Stimulated activated CD4-positive, alpha-beta T cell treated with anti-CD3 and anti-CD28 coated beads, Interleukin-15, amount 100 ng/mL, for 24 hours (primary cell): Measurements from ENCODE around the gene TMEM259.
A peak's percentile ranks its signal among the peaks of the same experiment; 100 is the strongest.

Experiments used
- DNase-seq: peaks from one replicate; pipeline ENCODE4 v3.0.0-alpha.2; 2020

Gene TMEM259

GRCh38 chr19:1015061-1015781, 5.7 kb downstream of the TMEM259 start:
- no peak for DNase-seq

GRCh38 chr19:1014161-1015060, 6.5 kb downstream of the TMEM259 start:
- DNase-seq, result no peak

- DNase-seq, result no peak
These were observed 7.7 kb downstream of the TMEM259 start for GRCh38 chr19:1013218-1013617.

- no peak for DNase-seq
These were observed 8.6 kb downstream of the TMEM259 start for GRCh38 chr19:1012334-1012733.

- no peak for DNase-seq
These were observed 9.0 kb downstream of the TMEM259 start for GRCh38 chr19:1011831-1012333.

GRCh38 chr19:1010586-1011510, 10.1 kb downstream of the TMEM259 start:
- DNase-seq, result no peak

GRCh38 chr19:1009981-1010538, 10.9 kb downstream of the TMEM259 start:
- no peak for DNase-seq

- DNase-seq, result no peak
These were observed 11.6 kb downstream of the TMEM259 start for GRCh38 chr19:1009041-1009980.

- DNase-seq, result no peak
These were observed 12.5 kb downstream of the TMEM259 start for GRCh38 chr19:1008268-1009040.

- no peak for DNase-seq
These were observed 13.3 kb downstream of the TMEM259 start for GRCh38 chr19:1007399-1008251.

GRCh38 chr19:1006711-1007398, 14.1 kb downstream of the TMEM259 start:
- DNase-seq, result no peak

GRCh38 chr19:1004803-1005664, 15.9 kb downstream of the TMEM259 start:
- DNase-seq, result no peak

GRCh38 chr19:1004204-1004802, 16.6 kb downstream of the TMEM259 start:
- DNase-seq, result no peak

- no peak for DNase-seq
These were observed 17.6 kb downstream of the TMEM259 start for GRCh38 chr19:1003283-1003682.

- DNase-seq, result no peak
These were observed 18.3 kb downstream of the TMEM259 start for GRCh38 chr19:1002600-1002999.

- DNase-seq, result peak; percentile 79
These were observed 19.3 kb downstream of the TMEM259 start for GRCh38 chr19:1001538-1002166.
